ENCODE data around the gene CBS. TPM values are rescaled to one million over a fixed set of nuclear protein-coding genes. Genes with fewer than 3 reads are reported as not detected.

Gene CBS
- 51.9 TPM for total RNA-seq

DNA sequence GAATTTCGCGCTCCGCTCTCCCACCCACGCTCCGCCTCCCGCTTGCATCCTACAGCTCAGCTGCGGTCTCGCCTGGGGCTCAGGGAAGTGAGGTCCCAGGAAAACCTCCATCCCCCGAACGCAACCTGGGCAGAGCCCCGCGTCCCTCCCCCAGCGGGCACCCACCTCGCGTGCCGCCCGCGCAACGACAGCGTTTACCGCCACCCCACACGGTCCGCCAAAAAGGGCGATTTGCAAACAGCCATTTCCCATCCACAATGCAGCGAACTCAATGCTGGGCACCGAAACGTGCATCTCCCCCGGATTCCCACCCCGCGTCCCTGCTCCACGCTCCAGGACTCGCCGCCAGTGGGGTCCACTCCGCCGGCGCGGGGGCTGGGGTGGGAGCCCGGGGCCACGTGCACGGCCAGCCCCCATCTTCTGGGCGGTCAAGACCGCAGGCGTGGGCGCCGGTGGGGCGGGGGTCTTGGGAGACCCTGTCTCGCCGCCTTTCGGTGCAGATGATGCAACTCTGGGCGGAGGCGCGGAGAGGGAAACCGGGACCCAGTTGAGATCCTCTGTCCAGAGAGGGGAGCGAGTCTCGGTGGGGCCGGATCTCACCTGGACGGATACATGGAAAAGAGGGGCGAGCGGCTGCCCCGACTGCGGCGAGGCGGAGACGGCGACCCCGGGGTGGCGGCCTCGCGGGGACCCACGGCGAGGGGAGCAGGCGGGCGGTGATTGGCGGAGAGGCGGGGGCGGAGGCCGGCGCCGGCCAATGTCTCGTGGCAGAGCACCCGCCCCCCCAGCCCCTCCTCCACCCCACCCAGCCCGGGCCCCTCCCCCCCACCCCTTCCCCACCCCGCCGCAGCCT lies at the start of gene CBS:
CBS (minus strand) TSS at position 666 of the 853 bp plus-strand sequence. CDS start 3,642 bp downstream, outside the sequence.

DNA sequence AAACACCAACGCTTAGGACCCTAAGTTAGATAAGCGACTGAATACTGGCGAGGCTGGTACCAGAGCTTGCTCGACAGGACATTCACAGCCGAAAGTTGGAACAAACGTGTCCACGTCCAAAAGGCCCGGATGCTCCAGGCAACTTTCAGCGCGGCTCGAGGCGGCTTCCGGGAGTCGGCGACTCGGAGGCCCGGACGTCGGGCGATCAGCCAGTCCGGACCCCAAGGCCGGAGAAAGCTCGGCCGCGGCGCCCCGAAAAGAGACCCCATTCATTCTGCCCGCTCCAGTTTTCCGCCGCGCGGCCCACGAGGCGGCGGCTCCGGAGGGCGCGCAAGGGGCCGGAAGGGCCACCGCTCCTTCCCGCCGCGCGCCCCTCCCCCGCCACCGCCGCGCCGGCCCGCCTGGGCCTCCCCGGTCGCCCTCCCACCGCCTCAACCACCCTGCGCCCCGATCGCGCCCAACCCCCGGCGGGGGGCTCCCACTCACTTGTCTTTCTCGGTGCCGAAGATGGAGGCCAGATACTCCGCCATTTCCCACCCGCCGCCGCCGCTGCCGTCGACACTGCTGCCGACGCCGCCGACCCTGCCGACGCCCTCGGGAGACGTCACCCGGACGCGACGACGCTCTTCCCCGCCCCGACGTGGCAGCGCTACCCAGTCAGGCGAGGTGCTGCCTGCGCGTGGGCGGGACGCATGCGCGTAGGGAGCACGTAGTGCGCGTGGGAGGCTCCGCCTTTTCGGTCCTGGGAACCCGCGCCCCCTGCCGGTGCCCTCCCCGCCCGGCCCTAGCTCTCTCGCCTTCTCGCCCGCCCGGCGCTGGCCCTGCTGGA lies 31.5 kb upstream of the CBS start, which contains the start of gene U2AF1:
U2AF1 (minus strand) TSS at position 606 of the 829 bp plus-strand sequence; CDS start at position 530, 76 bp downstream.

Other genes with a start within 250 kb of the CBS start
- 12.7 TPM for gene WDR4, start 196.3 kb downstream of the CBS start, total RNA-seq
- 33.7 TPM for gene NDUFV3, start 182.5 kb downstream of the CBS start, total RNA-seq
- gene ERVH48-1, start 150.2 kb downstream of the CBS start, total RNA-seq: 0.23 TPM
- 15.0 TPM for gene PKNOX1, start 101.3 kb downstream of the CBS start, total RNA-seq
- gene U2AF1, start 31.7 kb upstream of the CBS start, total RNA-seq: 22.8 TPM
- not detected for gene CRYAA, start 93.2 kb upstream of the CBS start, total RNA-seq